ENCODE data around the gene SYT7. TPM values are rescaled to one million over a fixed set of nuclear protein-coding genes. Genes with fewer than 3 reads are reported as not detected.
A peak's percentile ranks its signal among the peaks of the same experiment; 100 is the strongest.

Gene SYT7
- total RNA-seq, 2 donors from 2014 or later: 2.0 to 3.4 TPM

DNA sequence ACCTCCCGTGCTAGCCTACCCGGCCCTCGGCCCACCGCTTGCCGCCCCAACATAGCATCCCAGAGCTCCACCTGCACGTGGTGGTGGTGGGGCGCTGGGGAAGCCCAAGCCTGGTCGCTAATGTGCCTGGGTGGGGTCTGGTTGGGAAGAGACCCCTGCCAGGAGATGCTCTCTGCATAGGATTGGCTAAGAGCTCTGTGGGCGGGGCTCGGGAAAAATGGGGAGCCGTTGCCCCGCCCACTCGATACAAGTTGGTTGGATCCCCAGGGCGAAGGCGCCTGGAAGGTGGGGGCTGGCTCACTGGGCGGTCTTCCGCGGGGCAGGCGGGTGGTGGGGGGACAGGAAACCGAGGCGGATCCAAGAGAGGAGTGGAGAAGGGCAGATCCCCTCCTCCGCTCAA, 64.7 kb downstream of the SYT7 start:
- peaks cover under 1% of the 10 kb centered on the region for H3K27me3 ChIP-seq (ENCODE audit: control insufficient read depth, insufficient read depth, low read length, poor library complexity, severe bottlenecking)
- Mint-ChIP-seq H3K27me3 (ENCODE audit: insufficient read depth) (peaks cover 5% of the 10 kb centered on the region), H3K9me3 (no peaks in the 10 kb centered on the region), H3K36me3 (ENCODE audit: low read depth) (no peaks in the 10 kb centered on the region), H3K4me3 (no peak overlapping the region), H3K4me1 (peaks cover 10% of the 10 kb centered on the region), H3K27ac (no peak overlapping the region)
- no peaks in the 10 kb centered on the region for H3K4me1 ChIP-seq (ENCODE audit: control insufficient read depth, insufficient read depth, low read length)
- peak; percentile 72 for DNase-seq
- no peak overlapping the region for H3K27ac ChIP-seq (ENCODE audit: low read depth, low read length)
- no peaks in the 10 kb centered on the region for H3K36me3 ChIP-seq (ENCODE audit: control insufficient read depth, insufficient read depth, low read length)
- no peak for TF ChIP-seq CTCF (conservative IDR thresholded peaks at IDR 0.05)
- no peak overlapping the region for H3K9ac ChIP-seq (ENCODE audit: extremely low read depth, low read length, poor library complexity, severe bottlenecking)
- no peaks in the 10 kb centered on the region for H3K9me3 ChIP-seq (ENCODE audit: control insufficient read depth, low read length)
- WGBS, 2 experiments (ENCODE audit: insufficient coverage in 1 of 2, insufficient read length in 1 of 2): 76 to 79% methylated on average over 7 to 20 of the region's 22 CpGs
- no peak overlapping the region for H3K4me3 ChIP-seq (ENCODE audit: low read length)

DNA sequence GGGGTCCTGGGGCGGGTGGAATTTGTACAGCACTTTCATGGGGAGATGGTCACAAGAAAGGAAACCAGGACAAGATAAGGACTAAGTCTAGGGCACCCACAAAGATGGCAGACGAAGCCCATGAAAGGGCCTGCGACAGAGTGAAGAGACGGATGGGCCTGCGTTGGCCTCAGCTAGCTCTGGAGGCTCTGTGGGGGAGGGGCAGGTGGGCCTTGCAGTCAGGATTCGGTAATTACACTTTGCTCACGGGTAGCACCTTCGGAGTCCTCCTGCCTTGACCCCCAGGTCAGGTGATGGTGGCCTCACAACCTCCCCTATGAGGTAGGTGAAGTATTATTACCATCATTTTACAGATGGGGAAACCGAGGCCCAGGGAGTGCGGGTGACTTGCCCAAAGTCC, 65.2 kb downstream of the SYT7 start:
- DNase-seq: no peak
- peaks cover 10% of the 10 kb centered on the region for H3K4me1 Mint-ChIP-seq

GRCh38 chr11:61514050-61514917, 66.6 kb downstream of the SYT7 start:
- DNase-seq: no peak
- Histone ChIP-seq H3K36me3 (ENCODE audit: control insufficient read depth, insufficient read depth, low read length) (no peaks in the 10 kb centered on the region), H3K9ac (ENCODE audit: extremely low read depth, low read length, poor library complexity, severe bottlenecking) (no peak overlapping the region), H3K4me1 (ENCODE audit: control insufficient read depth, insufficient read depth, low read length) (peaks cover 2% of the 10 kb centered on the region), H3K27ac (ENCODE audit: low read depth, low read length) (no peak overlapping the region), H3K9me3 (ENCODE audit: control insufficient read depth, low read length) (no peaks in the 10 kb centered on the region), H3K27me3 (ENCODE audit: control insufficient read depth, insufficient read depth, low read length, poor library complexity, severe bottlenecking) (peaks cover 20% of the 10 kb centered on the region), H3K4me3 (ENCODE audit: low read length) (no peak overlapping the region)
- TF ChIP-seq CTCF (conservative IDR thresholded peaks at IDR 0.05): no peak
- no peak overlapping the region for H3K27ac Mint-ChIP-seq
- H3K27me3 Mint-ChIP-seq (ENCODE audit: insufficient read depth): peaks cover 22% of the 10 kb centered on the region
- 80 to 100% methylated on average over 3 to 11 of the region's 11 CpGs for WGBS, 2 experiments (ENCODE audit: insufficient coverage in 1 of 2, insufficient read length in 1 of 2)
- H3K36me3 Mint-ChIP-seq (ENCODE audit: low read depth): no peaks in the 10 kb centered on the region
- peaks cover 10% of the 10 kb centered on the region for H3K4me1 Mint-ChIP-seq
- H3K9me3 Mint-ChIP-seq: no peaks in the 10 kb centered on the region
- H3K4me3 Mint-ChIP-seq: no peak overlapping the region

More for the DNA sequence above, 65.2 kb downstream of the SYT7 start:
- H3K27me3 Mint-ChIP-seq (ENCODE audit: insufficient read depth): peaks cover 10% of the 10 kb centered on the region
- no peak overlapping the region for H3K27ac Mint-ChIP-seq
- no peaks in the 10 kb centered on the region for H3K9me3 ChIP-seq (ENCODE audit: control insufficient read depth, low read length)
- no peaks in the 10 kb centered on the region for H3K36me3 Mint-ChIP-seq (ENCODE audit: low read depth)
- no peaks in the 10 kb centered on the region for H3K9me3 Mint-ChIP-seq
- H3K9ac ChIP-seq (ENCODE audit: extremely low read depth, low read length, poor library complexity, severe bottlenecking): no peak overlapping the region
- 87 to 88% methylated on average over 5 to 10 of the region's 10 CpGs for WGBS, 2 experiments (ENCODE audit: insufficient coverage in 1 of 2, insufficient read length in 1 of 2)
- TF ChIP-seq CTCF (conservative IDR thresholded peaks at IDR 0.05): no peak
- H3K4me1 ChIP-seq (ENCODE audit: control insufficient read depth, insufficient read depth, low read length): no peaks in the 10 kb centered on the region
- no peaks in the 10 kb centered on the region for H3K36me3 ChIP-seq (ENCODE audit: control insufficient read depth, insufficient read depth, low read length)
- peaks cover 6% of the 10 kb centered on the region for H3K27me3 ChIP-seq (ENCODE audit: control insufficient read depth, insufficient read depth, low read length, poor library complexity, severe bottlenecking)
- no peak overlapping the region for H3K27ac ChIP-seq (ENCODE audit: low read depth, low read length)
- no peak overlapping the region for H3K4me3 ChIP-seq (ENCODE audit: low read length)
- no peak overlapping the region for H3K4me3 Mint-ChIP-seq

Data from endodermal cell (in vitro differentiated cells).